ENCODE measurements around the gene DAPK1.

DNA sequence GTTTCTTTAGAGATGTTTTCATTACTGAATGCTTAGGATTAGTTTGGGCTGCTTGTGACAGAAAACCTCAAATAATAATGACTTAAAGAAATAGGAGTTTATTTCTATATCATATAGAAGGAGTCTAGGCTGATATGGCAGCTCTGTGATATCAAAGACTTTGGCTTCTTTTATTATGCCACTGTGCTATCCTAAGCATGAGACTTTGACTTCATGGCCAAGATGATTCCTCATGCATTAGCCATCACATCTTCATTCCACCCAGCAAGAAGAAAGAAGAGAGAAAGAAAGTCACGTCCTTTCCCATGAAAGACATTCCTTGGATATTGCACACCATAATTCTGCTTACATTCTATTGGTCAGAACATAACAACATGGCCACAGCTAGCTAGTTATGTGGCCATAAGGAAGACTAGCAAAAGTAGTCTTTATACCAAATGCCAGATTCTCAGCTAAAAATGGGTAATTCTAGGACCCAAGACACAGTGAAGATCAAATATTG is 76.2 kb downstream of the DAPK1 start:
- TF ChIP-seq EP300 (IDR thresholded peaks at IDR 0.05; ENCODE audit: borderline replicate concordance) (no peak), FOXM1 (IDR thresholded peaks at IDR 0.05; ENCODE audit: borderline replicate concordance, low read depth) (no peak), TAF1 (IDR thresholded peaks at IDR 0.05; ENCODE audit: low read depth) (no peak)
- TF ChIP-seq, protein P1, sequence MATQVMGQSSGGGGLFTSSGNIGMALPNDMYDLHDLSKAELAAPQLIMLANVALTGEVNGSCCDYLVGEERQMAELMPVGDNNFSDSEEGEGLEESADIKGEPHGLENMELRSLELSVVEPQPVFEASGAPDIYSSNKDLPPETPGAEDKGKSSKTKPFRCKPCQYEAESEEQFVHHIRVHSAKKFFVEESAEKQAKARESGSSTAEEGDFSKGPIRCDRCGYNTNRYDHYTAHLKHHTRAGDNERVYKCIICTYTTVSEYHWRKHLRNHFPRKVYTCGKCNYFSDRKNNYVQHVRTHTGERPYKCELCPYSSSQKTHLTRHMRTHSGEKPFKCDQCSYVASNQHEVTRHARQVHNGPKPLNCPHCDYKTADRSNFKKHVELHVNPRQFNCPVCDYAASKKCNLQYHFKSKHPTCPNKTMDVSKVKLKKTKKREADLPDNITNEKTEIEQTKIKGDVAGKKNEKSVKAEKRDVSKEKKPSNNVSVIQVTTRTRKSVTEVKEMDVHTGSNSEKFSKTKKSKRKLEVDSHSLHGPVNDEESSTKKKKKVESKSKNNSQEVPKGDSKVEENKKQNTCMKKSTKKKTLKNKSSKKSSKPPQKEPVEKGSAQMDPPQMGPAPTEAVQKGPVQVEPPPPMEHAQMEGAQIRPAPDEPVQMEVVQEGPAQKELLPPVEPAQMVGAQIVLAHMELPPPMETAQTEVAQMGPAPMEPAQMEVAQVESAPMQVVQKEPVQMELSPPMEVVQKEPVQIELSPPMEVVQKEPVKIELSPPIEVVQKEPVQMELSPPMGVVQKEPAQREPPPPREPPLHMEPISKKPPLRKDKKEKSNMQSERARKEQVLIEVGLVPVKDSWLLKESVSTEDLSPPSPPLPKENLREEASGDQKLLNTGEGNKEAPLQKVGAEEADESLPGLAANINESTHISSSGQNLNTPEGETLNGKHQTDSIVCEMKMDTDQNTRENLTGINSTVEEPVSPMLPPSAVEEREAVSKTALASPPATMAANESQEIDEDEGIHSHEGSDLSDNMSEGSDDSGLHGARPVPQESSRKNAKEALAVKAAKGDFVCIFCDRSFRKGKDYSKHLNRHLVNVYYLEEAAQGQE (IDR thresholded peaks at IDR 0.05; ENCODE audit: low read depth): no peak
- TF ChIP-seq, protein P2, sequence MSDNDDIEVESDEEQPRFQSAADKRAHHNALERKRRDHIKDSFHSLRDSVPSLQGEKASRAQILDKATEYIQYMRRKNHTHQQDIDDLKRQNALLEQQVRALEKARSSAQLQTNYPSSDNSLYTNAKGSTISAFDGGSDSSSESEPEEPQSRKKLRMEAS (IDR thresholded peaks at IDR 0.05): no peak

Measured in Ishikawa (cell line).